ENCODE results near the gene CFAP73.

The CFAP73 gene

DNA sequence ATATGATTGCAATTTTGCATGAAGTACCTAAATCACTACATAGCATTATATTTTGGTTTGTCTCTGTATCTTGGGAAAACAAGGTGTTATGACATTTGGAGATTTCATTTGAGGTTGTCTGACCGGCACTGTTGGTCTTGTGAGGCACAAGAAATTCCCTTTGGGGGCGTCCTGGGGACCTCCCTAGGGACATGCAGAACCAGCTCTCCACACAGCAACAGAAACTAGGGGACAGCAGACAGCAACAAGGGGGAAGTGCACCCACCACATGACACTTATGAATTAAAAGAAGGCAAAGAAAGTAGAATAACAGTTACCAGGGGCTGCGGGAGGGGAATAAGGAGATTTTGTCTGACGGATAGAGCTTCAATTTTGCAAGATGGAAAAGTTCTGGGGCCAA lies 21.4 kb downstream of the CFAP73 start:
- Histone ChIP-seq H3K4me3 (ENCODE audit: low read length) (no peak overlapping the region), H3K36me3 (ENCODE audit: control insufficient read depth, insufficient read depth, low read length, severe bottlenecking) (peaks cover 85% of the 10 kb centered on the region), H3K27me3 (replicated peaks; ENCODE audit: control insufficient read depth, insufficient read depth, low read length) (no peaks in the 10 kb centered on the region), H3K4me1 (ENCODE audit: control insufficient read depth, insufficient read depth, low read length) (peaks cover 3% of the 10 kb centered on the region), H3K9me3 (ENCODE audit: control insufficient read depth, low read length) (no peaks in the 10 kb centered on the region), H3K9ac (ENCODE audit: low read length) (no peak overlapping the region)
- no peak for DNase-seq (ENCODE audit: low read depth)

DNA sequence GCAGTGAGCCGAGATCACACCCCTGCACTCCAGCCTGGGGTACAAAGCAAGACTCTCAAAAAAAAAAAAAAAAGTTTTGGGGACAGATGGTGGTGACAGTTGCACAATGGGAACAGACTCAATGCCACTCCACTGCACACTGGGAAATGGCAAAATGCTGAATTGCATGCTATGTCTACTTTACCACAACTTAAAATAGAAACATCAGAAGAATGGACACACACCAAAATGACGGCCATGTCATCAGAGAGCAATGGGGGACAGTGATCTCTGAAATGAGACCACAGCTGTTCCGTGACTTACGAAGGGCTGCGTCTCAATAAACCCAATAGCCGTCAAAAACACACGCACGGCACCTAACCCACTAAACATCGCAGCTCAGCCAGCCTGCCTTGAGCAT lies 22.0 kb downstream of the CFAP73 start:
- Histone ChIP-seq H3K36me3 (ENCODE audit: control insufficient read depth, insufficient read depth, low read length, severe bottlenecking) (peaks cover 85% of the 10 kb centered on the region), H3K9me3 (ENCODE audit: control insufficient read depth, low read length) (no peaks in the 10 kb centered on the region), H3K4me1 (ENCODE audit: control insufficient read depth, insufficient read depth, low read length) (peaks cover 3% of the 10 kb centered on the region), H3K9ac (ENCODE audit: low read length) (no peak overlapping the region), H3K27me3 (replicated peaks; ENCODE audit: control insufficient read depth, insufficient read depth, low read length) (no peaks in the 10 kb centered on the region), H3K4me3 (ENCODE audit: low read length) (no peak overlapping the region)
- DNase-seq (ENCODE audit: low read depth): no peak

DNA sequence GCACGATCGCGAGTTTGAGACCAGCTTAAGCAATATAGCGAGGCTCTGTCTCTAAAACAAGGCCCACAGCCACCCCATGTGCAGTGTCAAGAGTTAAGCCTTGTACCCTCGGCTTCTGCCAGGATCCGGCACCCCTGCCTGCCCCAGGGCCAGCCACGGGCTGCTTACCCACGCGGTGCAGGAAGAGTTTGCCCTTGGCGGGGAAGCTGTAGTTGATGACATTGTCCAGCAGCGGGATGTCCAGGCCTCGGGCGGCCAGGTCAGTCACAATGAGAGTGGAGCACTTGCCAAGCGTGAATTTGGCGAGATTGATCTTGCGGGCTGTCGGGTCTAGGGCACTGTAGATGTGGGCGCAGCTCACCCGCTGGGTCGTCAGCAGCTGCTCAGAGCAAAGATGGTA lies 22.7 kb downstream of the CFAP73 start:
- DNase-seq (ENCODE audit: low read depth): no peak
- H3K27me3 ChIP-seq (replicated peaks; ENCODE audit: control insufficient read depth, insufficient read depth, low read length): no peaks in the 10 kb centered on the region
- no peak overlapping the region for H3K9ac ChIP-seq (ENCODE audit: low read length)
- H3K4me1 ChIP-seq (ENCODE audit: control insufficient read depth, insufficient read depth, low read length): peaks cover 3% of the 10 kb centered on the region
- no peak overlapping the region for H3K4me3 ChIP-seq (ENCODE audit: low read length)
- H3K36me3 ChIP-seq (ENCODE audit: control insufficient read depth, insufficient read depth, low read length, severe bottlenecking): peaks cover 89% of the 10 kb centered on the region
- peaks cover 5% of the 10 kb centered on the region for H3K9me3 ChIP-seq (ENCODE audit: control insufficient read depth, low read length)

DNA sequence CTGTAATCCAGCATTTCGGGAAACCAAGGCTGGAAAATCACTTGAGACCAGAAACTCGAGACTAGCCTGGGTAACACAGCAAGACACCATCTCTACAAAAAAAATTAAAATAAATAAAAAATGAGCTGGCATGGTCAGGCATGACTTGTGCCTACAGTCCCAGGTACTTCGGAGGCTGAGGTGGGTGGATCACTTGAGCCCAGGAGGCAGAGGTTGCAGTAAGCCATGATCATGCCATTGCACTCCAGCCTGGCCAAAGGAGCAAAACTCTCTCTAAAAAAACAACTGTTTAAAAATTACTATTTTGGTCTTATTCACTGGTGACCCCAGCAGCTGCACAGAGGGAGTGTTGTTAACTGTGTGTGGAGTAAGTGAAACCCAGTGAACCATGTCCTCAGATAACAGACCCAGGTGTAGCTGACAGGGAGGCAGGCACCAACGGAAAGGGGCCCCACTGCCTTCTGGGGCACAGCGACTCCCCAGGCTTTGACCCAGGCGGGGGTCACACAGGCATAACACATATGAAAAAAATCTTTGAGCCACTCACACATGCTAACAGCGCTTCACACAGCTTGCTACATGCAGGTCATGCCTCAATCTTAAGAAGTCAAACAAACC lies 23.7 kb downstream of the CFAP73 start:
- no peak overlapping the region for H3K9ac ChIP-seq (ENCODE audit: low read length)
- H3K27me3 ChIP-seq (replicated peaks; ENCODE audit: control insufficient read depth, insufficient read depth, low read length): no peaks in the 10 kb centered on the region
- H3K36me3 ChIP-seq (ENCODE audit: control insufficient read depth, insufficient read depth, low read length, severe bottlenecking): peaks cover 89% of the 10 kb centered on the region
- H3K4me1 ChIP-seq (ENCODE audit: control insufficient read depth, insufficient read depth, low read length): peaks cover 3% of the 10 kb centered on the region
- no peak for DNase-seq (ENCODE audit: low read depth)
- no peak overlapping the region for H3K4me3 ChIP-seq (ENCODE audit: low read length)
- H3K9me3 ChIP-seq (ENCODE audit: control insufficient read depth, low read length): peaks cover 8% of the 10 kb centered on the region

DNA sequence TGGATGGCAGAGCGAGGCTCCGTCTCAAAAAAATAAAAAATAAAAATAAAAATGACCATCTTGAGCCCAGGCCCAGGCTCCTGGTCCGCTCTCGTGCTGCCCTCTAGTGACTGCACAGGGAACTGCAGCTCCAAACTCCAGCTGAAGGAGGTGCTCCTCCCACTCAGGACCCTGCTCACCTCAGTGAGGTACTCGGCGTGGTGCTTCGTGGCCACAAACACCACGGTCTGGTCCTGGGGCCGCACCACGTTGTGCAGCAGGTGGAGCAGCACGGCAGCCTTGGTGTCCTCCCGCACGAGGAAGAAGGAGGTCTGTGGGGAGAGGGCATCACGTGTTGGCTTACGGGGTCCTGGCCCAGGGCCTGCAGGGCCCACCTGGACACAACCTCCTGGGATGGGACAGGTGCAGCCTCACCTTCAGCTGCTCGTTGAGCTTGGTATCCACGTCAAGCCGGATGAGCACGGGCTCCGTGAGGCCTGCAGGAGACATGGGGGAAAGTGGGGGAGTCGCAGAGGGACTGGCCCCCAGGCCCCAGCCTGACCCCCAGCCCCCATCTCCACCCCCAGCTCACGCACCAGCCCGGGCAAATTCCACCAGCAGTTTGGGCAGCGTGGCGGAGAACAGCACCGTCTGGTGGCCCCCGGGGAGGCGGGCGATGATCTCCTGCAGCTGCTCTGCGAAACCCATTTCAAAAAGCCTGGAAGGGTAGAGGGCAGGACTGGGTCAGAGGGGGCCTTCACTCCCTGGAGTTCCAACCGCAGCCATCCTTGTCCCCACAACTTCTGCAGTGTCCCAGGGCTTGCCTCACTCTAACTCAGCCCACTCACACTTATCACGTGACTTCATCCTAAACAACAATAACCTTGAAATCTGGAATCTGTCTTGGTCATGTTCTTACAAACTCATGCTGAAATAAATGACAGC lies 25.2 kb downstream of the CFAP73 start:
- Histone ChIP-seq H3K27me3 (replicated peaks; ENCODE audit: control insufficient read depth, insufficient read depth, low read length) (no peaks in the 10 kb centered on the region), H3K4me1 (ENCODE audit: control insufficient read depth, insufficient read depth, low read length) (peaks cover 3% of the 10 kb centered on the region), H3K9me3 (ENCODE audit: control insufficient read depth, low read length) (peaks cover 8% of the 10 kb centered on the region), H3K9ac (ENCODE audit: low read length) (no peak overlapping the region), H3K4me3 (ENCODE audit: low read length) (no peak overlapping the region), H3K36me3 (ENCODE audit: control insufficient read depth, insufficient read depth, low read length, severe bottlenecking) (peaks cover 89% of the 10 kb centered on the region)
- DNase-seq (ENCODE audit: low read depth): peak; percentile 89

DNA sequence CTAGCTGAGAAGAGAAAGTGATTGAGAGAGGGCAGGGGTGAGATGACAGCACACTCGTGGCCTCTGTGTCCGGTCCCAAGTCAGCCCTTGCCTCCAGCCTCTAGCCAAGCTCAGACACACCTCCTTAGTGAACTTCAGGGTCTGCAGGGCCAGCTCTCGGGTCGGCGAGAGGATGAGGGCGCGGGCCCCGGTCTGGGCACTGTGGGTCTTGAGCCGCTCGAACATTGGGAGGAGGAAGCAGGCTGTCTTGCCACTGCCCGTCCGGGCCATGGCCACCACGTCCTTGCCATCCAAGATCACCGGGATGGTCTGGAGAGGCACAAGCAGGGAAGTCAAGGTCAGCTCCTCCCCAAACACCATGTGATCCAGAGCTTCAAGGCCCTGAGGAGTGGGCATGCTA lies 29.5 kb downstream of the CFAP73 start:
- H3K27me3 ChIP-seq (replicated peaks; ENCODE audit: control insufficient read depth, insufficient read depth, low read length): no peaks in the 10 kb centered on the region
- H3K9me3 ChIP-seq (ENCODE audit: control insufficient read depth, low read length): peaks cover 8% of the 10 kb centered on the region
- peaks cover 5% of the 10 kb centered on the region for H3K4me1 ChIP-seq (ENCODE audit: control insufficient read depth, insufficient read depth, low read length)
- H3K9ac ChIP-seq (ENCODE audit: low read length): no peak overlapping the region
- no peak for DNase-seq (ENCODE audit: low read depth)
- no peak overlapping the region for H3K4me3 ChIP-seq (ENCODE audit: low read length)
- H3K36me3 ChIP-seq (ENCODE audit: control insufficient read depth, insufficient read depth, low read length, severe bottlenecking): peaks cover 55% of the 10 kb centered on the region

DNA sequence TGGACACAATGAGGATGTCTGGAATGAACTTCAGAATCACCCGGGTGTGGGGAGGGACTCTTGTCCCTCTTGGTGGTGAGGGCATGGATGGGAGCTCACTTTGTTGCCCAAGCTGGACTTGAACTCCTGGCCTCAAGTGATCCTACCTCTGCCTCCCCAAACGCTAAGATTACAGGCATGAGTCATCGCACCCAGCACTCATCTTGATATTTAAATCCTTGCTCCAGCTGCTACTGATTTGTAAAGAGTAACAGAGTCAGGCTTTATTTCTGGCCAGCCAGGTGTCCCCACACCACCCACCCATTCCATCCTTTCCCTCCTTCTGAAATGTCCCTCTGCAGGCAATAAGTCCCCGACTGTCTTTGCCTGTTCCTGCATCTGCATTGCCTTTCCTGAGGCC lies 30.8 kb downstream of the CFAP73 start:
- no peak overlapping the region for H3K4me3 ChIP-seq (ENCODE audit: low read length)
- DNase-seq (ENCODE audit: low read depth): no peak
- peaks cover 48% of the 10 kb centered on the region for H3K36me3 ChIP-seq (ENCODE audit: control insufficient read depth, insufficient read depth, low read length, severe bottlenecking)
- H3K27me3 ChIP-seq (replicated peaks; ENCODE audit: control insufficient read depth, insufficient read depth, low read length): no peaks in the 10 kb centered on the region
- peaks cover 6% of the 10 kb centered on the region for H3K4me1 ChIP-seq (ENCODE audit: control insufficient read depth, insufficient read depth, low read length)
- H3K9me3 ChIP-seq (ENCODE audit: control insufficient read depth, low read length): peaks cover 8% of the 10 kb centered on the region
- no peak overlapping the region for H3K9ac ChIP-seq (ENCODE audit: low read length)

DNA sequence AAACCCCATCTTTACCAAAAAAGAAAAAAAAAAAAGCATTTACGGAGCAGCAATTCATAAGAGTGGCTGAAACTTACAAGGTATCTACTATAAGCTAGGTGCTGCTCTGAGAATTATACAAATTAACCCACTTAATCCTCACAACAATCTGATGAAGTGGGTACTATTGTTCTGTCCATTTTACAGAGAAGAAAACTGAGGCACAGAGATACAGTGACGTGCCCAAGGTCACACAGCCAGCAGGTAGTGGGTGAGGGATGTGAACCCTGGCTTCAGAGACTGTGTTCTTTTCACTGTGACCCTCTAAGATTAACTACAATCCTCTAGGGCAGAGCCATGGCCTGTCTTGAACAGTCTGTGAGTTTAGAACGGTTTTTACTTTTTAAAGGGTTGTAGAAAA lies 32.5 kb downstream of the CFAP73 start:
- H3K36me3 ChIP-seq (ENCODE audit: control insufficient read depth, insufficient read depth, low read length, severe bottlenecking): peaks cover 37% of the 10 kb centered on the region
- H3K9ac ChIP-seq (ENCODE audit: low read length): no peak overlapping the region
- H3K9me3 ChIP-seq (ENCODE audit: control insufficient read depth, low read length): peaks cover 6% of the 10 kb centered on the region
- no peak overlapping the region for H3K4me3 ChIP-seq (ENCODE audit: low read length)
- no peaks in the 10 kb centered on the region for H3K27me3 ChIP-seq (replicated peaks; ENCODE audit: control insufficient read depth, insufficient read depth, low read length)
- no peak for DNase-seq (ENCODE audit: low read depth)
- peaks cover 16% of the 10 kb centered on the region for H3K4me1 ChIP-seq (ENCODE audit: control insufficient read depth, insufficient read depth, low read length)

DNA sequence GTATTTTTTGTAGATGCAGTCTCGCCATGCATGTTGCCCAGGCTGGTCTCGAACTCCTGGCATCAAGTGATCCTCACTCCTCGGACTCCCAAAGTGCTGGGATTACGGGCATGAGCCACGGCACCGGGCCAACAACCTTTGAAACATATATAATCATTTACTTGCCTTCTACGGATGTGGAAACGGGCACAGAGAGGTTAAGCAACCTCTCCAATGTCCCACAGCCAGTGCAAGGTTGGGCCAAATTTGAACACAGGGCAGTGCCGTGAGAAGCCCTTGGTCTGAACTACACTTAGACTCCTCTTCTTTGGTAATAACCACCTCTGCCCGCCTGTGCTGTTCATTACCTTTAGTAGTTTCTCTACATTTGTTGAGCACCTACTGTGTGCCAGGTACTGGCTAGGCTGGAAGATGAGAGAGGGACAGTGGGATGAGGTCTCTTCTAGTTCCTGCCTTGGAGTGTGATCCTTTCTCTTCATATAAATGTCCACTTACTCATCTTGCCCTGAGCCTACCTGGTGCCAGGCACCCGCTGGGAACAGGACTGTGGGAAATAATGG lies 33.6 kb downstream of the CFAP73 start:
- Histone ChIP-seq H3K9me3 (ENCODE audit: control insufficient read depth, low read length) (no peaks in the 10 kb centered on the region), H3K4me3 (ENCODE audit: low read length) (no peak overlapping the region), H3K36me3 (ENCODE audit: control insufficient read depth, insufficient read depth, low read length, severe bottlenecking) (peaks cover 25% of the 10 kb centered on the region), H3K27me3 (replicated peaks; ENCODE audit: control insufficient read depth, insufficient read depth, low read length) (no peaks in the 10 kb centered on the region), H3K9ac (ENCODE audit: low read length) (no peak overlapping the region), H3K4me1 (ENCODE audit: control insufficient read depth, insufficient read depth, low read length) (peaks cover 16% of the 10 kb centered on the region)
- DNase-seq (ENCODE audit: low read depth): no peak

DNA sequence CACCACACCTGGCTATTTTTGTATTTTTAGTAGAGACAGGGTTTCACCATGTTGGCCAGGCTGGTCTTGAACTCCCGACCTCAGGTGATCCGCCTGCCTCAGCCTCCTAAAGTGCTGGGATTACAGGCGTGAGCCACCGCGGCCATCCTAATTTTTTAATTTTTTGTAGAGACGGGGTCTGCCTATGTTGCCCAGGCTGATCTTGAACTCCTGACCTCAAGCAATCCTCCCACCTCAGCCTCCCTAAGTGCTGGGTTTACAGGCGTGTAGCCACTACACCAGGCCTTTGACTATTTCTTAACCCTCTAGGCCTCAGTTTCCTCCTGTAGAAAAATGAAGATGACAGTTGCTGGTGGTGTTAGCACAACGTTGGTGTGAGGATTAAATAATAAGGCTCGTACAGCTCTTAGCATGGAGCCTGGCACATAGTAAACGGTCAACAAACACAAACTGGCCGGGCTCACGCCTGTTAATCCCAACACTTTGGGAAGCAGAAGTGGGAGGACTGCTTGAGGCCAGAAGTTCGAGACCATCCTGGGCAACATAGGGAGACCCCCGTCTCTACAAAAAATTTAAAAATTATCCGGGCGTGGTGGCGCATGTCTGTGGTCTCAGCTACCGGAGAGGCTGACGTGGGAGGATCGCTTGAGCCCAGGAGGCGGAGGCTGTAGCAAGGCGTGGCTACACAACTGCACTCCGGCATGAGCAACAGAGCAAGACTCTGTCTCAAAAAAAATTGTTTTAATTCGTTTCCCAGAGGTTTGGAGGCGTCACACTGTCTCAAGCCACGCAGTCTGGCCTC lies 34.8 kb downstream of the CFAP73 start:
- H3K36me3 ChIP-seq (ENCODE audit: control insufficient read depth, insufficient read depth, low read length, severe bottlenecking): peaks cover 13% of the 10 kb centered on the region
- H3K4me3 ChIP-seq (ENCODE audit: low read length): peak overlapping the region; percentile 96
- peaks cover 16% of the 10 kb centered on the region for H3K4me1 ChIP-seq (ENCODE audit: control insufficient read depth, insufficient read depth, low read length)
- no peaks in the 10 kb centered on the region for H3K9me3 ChIP-seq (ENCODE audit: control insufficient read depth, low read length)
- no peak for DNase-seq (ENCODE audit: low read depth)
- H3K27me3 ChIP-seq (replicated peaks; ENCODE audit: control insufficient read depth, insufficient read depth, low read length): no peaks in the 10 kb centered on the region
- H3K9ac ChIP-seq (ENCODE audit: low read length): peak overlapping the region; percentile 99

DNA sequence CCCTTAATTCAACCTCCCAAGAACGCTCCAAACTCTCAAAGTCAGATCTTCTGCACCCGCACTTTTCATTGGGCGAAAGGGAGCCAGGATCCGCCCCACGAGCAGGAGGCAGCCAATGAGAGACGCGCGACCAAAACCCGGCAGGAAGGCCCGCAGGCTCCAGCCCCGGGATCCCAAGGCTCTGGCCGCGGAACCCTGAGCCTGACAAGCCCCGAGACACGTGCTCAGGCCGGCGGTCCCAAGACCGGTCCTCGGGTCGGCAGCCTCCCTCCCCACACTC lies 35.3 kb downstream of the CFAP73 start:
- Histone ChIP-seq H3K4me3 (ENCODE audit: low read length) (peak overlapping the region; percentile 96), H3K4me1 (ENCODE audit: control insufficient read depth, insufficient read depth, low read length) (peaks cover 16% of the 10 kb centered on the region), H3K36me3 (ENCODE audit: control insufficient read depth, insufficient read depth, low read length, severe bottlenecking) (peaks cover 8% of the 10 kb centered on the region), H3K9me3 (ENCODE audit: control insufficient read depth, low read length) (no peaks in the 10 kb centered on the region), H3K27me3 (replicated peaks; ENCODE audit: control insufficient read depth, insufficient read depth, low read length) (no peaks in the 10 kb centered on the region), H3K9ac (ENCODE audit: low read length) (peak overlapping the region; percentile 99)
- DNase-seq (ENCODE audit: low read depth): peak; percentile 96

All from adipocyte (in vitro differentiated cells).